ENCODE data around the gene LRRC43.

LRRC43 gene

DNA sequence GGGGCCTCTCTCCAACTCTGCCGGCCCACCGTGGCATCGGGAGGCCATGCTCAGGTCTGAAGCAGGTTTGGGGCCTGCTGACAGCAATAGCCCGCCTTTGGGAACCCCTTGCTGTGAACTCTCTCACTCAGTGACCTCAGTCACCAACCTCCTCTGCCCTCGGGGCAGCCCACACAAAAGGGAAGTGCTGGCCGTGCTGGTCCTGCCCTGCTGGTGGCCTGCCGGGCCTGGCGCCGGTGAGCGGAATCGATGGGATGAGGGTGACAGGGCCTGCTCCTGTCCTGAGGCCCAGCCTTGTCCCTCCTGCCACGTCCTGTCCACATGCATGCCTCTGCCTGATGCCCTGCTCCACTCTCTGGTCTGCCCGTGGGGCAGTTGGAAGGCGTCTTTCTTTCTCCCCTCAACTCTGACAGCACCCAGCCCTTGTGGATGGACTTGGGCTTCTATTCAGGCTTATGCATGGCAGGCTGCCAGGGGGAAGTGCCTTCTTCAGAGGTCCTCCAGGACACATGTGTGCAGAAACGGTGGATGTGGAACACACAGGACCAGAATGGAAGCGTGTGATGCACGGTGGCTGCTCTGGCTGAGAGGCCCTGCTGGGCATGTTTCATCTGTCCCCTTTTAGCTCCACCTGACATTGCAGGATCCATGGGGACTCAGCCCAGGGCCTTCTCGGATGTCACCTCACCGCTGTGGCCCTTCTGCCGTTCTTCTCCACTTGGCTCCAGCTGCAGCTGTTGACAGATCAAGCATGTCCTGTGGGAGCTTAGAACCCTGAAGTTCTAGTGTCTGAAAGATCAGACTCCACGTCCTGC lies 40.8 kb upstream of the LRRC43 start:
- no peak overlapping the region for H3K9ac ChIP-seq (ENCODE audit: low read depth, low read length)
- no peak overlapping the region for H3K4me3 ChIP-seq (ENCODE audit: low read depth, low read length)

DNA sequence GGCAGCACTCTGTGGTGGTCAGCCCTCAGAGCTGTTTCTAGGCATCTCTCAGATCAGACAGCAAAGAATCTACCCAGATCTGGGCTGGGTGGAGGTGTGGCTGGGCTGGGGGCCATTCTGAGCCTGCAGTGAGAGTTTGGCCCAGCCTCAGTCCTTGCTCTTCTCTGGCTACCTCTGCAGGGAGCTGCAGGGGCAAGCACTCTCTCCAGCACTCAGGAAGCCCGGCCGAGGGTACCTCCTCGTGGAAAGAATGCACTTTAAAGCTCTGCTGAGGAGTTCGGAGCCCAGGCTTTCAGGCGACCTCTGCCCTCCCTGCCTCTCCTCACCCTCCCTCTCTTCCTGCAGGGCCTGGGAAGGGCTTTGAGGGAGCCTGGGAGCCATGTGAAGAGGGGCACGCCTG lies 40.1 kb upstream of the LRRC43 start:
- Histone ChIP-seq H3K9ac (ENCODE audit: low read depth, low read length) (no peak overlapping the region), H3K4me1 (ENCODE audit: control insufficient read depth, insufficient read depth, low read length) (no peaks in the 10 kb centered on the region), H3K9me3 (ENCODE audit: control insufficient read depth, insufficient read depth, low read length) (peaks cover 18% of the 10 kb centered on the region), H3K4me3 (ENCODE audit: low read depth, low read length) (no peak overlapping the region), H3K27me3 (ENCODE audit: control insufficient read depth, insufficient read depth, low read length) (no peaks in the 10 kb centered on the region), H3K36me3 (ENCODE audit: control insufficient read depth, insufficient read depth, low read length) (peaks cover 34% of the 10 kb centered on the region)

More for the DNA sequence above, 40.8 kb upstream of the LRRC43 start:
- Histone ChIP-seq H3K9me3 (ENCODE audit: control insufficient read depth, insufficient read depth, low read length) (peaks cover 18% of the 10 kb centered on the region), H3K27me3 (ENCODE audit: control insufficient read depth, insufficient read depth, low read length) (no peaks in the 10 kb centered on the region), H3K4me1 (ENCODE audit: control insufficient read depth, insufficient read depth, low read length) (no peaks in the 10 kb centered on the region), H3K36me3 (ENCODE audit: control insufficient read depth, insufficient read depth, low read length) (peaks cover 34% of the 10 kb centered on the region)

DNA sequence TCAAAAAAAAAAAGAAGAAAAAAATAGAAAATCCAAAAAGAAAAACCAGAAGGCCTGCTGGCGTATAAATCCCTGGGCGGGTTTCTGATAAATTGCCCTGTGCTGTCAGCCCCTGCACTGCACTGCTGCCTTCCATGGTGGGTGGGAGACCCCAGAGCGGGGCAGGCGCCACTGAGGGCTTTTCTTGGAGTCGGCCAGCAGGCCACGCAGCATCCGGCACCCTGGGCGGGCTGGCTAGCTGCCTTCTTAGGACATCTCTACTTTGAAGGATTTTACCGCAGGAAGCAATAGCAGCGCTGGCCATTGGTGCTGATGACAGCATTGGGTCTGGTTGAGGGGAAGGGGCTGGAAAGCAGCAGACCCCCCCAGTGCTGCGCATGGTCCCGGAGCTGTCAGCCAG lies 38.0 kb upstream of the LRRC43 start:
- no peaks in the 10 kb centered on the region for H3K4me1 ChIP-seq (ENCODE audit: control insufficient read depth, insufficient read depth, low read length)
- no peak overlapping the region for H3K4me3 ChIP-seq (ENCODE audit: low read depth, low read length)
- peaks cover 18% of the 10 kb centered on the region for H3K9me3 ChIP-seq (ENCODE audit: control insufficient read depth, insufficient read depth, low read length)
- no peak overlapping the region for H3K9ac ChIP-seq (ENCODE audit: low read depth, low read length)
- no peaks in the 10 kb centered on the region for H3K27me3 ChIP-seq (ENCODE audit: control insufficient read depth, insufficient read depth, low read length)
- H3K36me3 ChIP-seq (ENCODE audit: control insufficient read depth, insufficient read depth, low read length) = peaks cover 30% of the 10 kb centered on the region

- Histone ChIP-seq H3K4me3 (ENCODE audit: low read depth, low read length) (no peak overlapping the region), H3K9me3 (ENCODE audit: control insufficient read depth, insufficient read depth, low read length) (peaks cover 18% of the 10 kb centered on the region), H3K36me3 (ENCODE audit: control insufficient read depth, insufficient read depth, low read length) (peaks cover 26% of the 10 kb centered on the region), H3K4me1 (ENCODE audit: control insufficient read depth, insufficient read depth, low read length) (no peaks in the 10 kb centered on the region), H3K27me3 (ENCODE audit: control insufficient read depth, insufficient read depth, low read length) (no peaks in the 10 kb centered on the region), H3K9ac (ENCODE audit: low read depth, low read length) (no peak overlapping the region)
These were observed 37.2 kb upstream of the LRRC43 start for GRCh38 chr12:122145505-122146330.

DNA sequence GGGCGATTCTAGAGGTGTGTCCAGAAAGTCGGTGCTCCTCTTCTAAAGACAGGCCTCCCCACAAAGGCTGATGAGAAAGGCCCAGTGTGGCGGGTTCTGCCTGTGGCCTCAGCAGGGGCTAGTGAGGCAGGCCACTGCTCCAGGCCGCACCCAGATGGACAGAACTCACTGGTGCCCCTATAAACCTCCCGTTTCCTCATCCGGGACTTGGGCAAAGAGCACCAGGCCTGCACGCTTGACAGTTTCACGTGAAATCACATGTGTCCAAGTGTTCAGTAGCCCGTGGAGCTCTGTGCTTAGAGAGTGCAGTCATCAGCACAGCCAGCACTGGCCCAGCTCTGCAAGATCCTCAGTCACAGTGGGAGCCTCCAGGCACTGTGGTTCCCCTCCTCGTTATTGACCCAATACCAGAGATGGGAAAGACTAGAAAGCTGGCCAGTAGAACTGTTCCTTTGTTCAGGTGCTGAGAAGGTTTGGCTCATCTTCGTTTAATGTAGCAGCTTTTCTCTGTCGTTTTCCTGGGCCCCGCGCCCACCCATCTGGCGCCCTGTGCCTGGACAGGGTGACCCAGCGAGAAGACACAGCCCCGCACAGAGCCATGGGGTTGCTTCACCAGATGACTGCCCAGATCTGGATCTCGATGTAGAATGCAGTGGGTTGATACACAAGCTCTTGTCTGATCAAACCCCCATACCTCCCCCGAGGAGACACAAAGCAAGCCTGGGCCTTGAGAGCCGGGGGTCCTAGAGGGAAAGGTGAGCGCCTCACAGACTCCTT lies 35.2 kb upstream of the LRRC43 start:
- H3K4me3 ChIP-seq (ENCODE audit: low read depth, low read length) = no peak overlapping the region
- H3K9ac ChIP-seq (ENCODE audit: low read depth, low read length) = no peak overlapping the region
- H3K27me3 ChIP-seq (ENCODE audit: control insufficient read depth, insufficient read depth, low read length) = no peaks in the 10 kb centered on the region

DNA sequence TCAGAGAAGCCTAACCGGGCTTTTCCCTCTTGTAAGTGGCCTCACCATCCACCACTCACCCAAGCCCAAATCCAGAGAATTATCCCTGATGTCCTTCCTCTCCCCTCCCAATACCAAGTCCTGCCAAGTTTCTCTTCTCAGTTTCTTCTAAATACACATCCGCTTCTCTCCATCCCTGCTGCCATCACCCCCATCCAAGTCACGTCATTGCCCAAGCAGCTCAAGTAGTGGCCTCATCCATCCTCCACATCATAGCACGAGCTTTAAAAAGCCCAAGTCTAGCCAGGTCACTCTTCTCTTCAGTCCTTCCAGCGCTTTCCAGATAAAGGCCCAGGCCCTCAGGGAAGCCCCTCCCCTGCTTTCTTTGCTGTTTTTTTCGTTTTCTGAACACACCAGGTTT lies 34.3 kb upstream of the LRRC43 start:
- Histone ChIP-seq H3K9me3 (ENCODE audit: control insufficient read depth, insufficient read depth, low read length) (no peaks in the 10 kb centered on the region), H3K36me3 (ENCODE audit: control insufficient read depth, insufficient read depth, low read length) (no peaks in the 10 kb centered on the region), H3K9ac (ENCODE audit: low read depth, low read length) (no peak overlapping the region), H3K4me1 (ENCODE audit: control insufficient read depth, insufficient read depth, low read length) (no peaks in the 10 kb centered on the region), H3K27me3 (ENCODE audit: control insufficient read depth, insufficient read depth, low read length) (no peaks in the 10 kb centered on the region), H3K4me3 (ENCODE audit: low read depth, low read length) (no peak overlapping the region)

More for the DNA sequence above, 35.2 kb upstream of the LRRC43 start:
- H3K9me3 ChIP-seq (ENCODE audit: control insufficient read depth, insufficient read depth, low read length) = peaks cover 7% of the 10 kb centered on the region
- no peaks in the 10 kb centered on the region for H3K4me1 ChIP-seq (ENCODE audit: control insufficient read depth, insufficient read depth, low read length)
- peaks cover 8% of the 10 kb centered on the region for H3K36me3 ChIP-seq (ENCODE audit: control insufficient read depth, insufficient read depth, low read length)

GRCh38 chr12:122150127-122150681 lies 32.7 kb upstream of the LRRC43 start:
- Histone ChIP-seq H3K36me3 (ENCODE audit: control insufficient read depth, insufficient read depth, low read length) (no peaks in the 10 kb centered on the region), H3K4me1 (ENCODE audit: control insufficient read depth, insufficient read depth, low read length) (no peaks in the 10 kb centered on the region), H3K27me3 (ENCODE audit: control insufficient read depth, insufficient read depth, low read length) (no peaks in the 10 kb centered on the region), H3K4me3 (ENCODE audit: low read depth, low read length) (no peak overlapping the region), H3K9me3 (ENCODE audit: control insufficient read depth, insufficient read depth, low read length) (no peaks in the 10 kb centered on the region), H3K9ac (ENCODE audit: low read depth, low read length) (no peak overlapping the region)

DNA sequence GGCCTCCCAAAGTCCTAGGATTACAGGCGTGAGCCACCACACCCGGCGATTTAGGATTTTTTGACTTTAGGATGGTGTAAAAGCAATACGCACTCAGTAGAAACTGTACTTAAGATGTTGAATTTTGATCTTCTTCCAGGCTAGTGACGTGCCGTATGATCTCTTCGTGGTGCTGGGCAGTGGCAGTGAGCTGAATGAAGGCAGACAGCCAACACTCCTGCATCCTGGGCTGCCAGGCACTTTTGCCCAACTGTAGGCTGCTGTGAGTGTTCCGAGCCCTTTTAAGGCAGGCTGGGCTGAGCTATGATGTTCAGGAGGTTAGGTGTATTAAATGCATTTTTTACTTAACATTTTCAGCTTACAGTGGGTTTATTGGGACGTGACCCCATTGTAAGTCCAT lies 30.2 kb upstream of the LRRC43 start:
- Histone ChIP-seq H3K4me3 (ENCODE audit: low read depth, low read length) (no peak overlapping the region), H3K9me3 (ENCODE audit: control insufficient read depth, insufficient read depth, low read length) (no peaks in the 10 kb centered on the region), H3K9ac (ENCODE audit: low read depth, low read length) (no peak overlapping the region), H3K4me1 (ENCODE audit: control insufficient read depth, insufficient read depth, low read length) (no peaks in the 10 kb centered on the region), H3K36me3 (ENCODE audit: control insufficient read depth, insufficient read depth, low read length) (no peaks in the 10 kb centered on the region), H3K27me3 (ENCODE audit: control insufficient read depth, insufficient read depth, low read length) (no peaks in the 10 kb centered on the region)

- H3K9ac ChIP-seq (ENCODE audit: low read depth, low read length) = no peak overlapping the region
- H3K9me3 ChIP-seq (ENCODE audit: control insufficient read depth, insufficient read depth, low read length) = no peaks in the 10 kb centered on the region
- H3K4me1 ChIP-seq (ENCODE audit: control insufficient read depth, insufficient read depth, low read length) = no peaks in the 10 kb centered on the region
- no peaks in the 10 kb centered on the region for H3K27me3 ChIP-seq (ENCODE audit: control insufficient read depth, insufficient read depth, low read length)
- H3K4me3 ChIP-seq (ENCODE audit: low read depth, low read length) = no peak overlapping the region
- no peaks in the 10 kb centered on the region for H3K36me3 ChIP-seq (ENCODE audit: control insufficient read depth, insufficient read depth, low read length)
These were observed 27.2 kb upstream of the LRRC43 start for GRCh38 chr12:122155705-122156104.

DNA sequence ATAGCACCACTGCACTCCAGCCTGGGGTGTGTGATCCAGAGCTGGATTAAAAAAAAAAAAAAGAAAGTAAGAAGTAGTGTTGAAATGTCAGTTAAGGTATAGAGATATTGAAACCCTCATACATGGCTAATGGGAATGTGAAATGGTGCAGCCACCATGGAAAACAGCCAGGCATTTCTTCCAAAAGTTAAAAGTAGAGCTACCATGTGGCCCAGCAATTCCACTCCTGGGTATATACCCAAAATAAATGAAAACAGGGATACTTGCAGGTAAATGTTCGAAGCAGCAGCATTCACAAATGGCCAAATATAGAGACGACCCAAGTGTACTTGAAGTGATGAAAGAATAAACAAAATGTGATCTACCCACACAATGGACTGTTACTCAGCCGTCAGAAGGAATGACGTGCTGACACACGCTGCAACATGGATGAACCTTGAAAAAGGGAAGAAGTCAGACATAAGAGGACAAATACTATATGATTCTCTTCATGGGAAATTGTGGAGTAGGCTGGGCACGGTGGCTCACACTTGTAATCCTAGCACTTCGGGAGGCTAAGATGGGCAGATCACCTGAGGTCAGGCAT lies 24.1 kb upstream of the LRRC43 start:
- no peaks in the 10 kb centered on the region for H3K36me3 ChIP-seq (ENCODE audit: control insufficient read depth, insufficient read depth, low read length)
- no peaks in the 10 kb centered on the region for H3K27me3 ChIP-seq (ENCODE audit: control insufficient read depth, insufficient read depth, low read length)
- no peak overlapping the region for H3K4me3 ChIP-seq (ENCODE audit: low read depth, low read length)
- no peaks in the 10 kb centered on the region for H3K4me1 ChIP-seq (ENCODE audit: control insufficient read depth, insufficient read depth, low read length)
- H3K9ac ChIP-seq (ENCODE audit: low read depth, low read length) = no peak overlapping the region
- H3K9me3 ChIP-seq (ENCODE audit: control insufficient read depth, insufficient read depth, low read length) = no peaks in the 10 kb centered on the region

GRCh38 chr12:122159882-122160281 lies 23.0 kb upstream of the LRRC43 start:
- no peaks in the 10 kb centered on the region for H3K9me3 ChIP-seq (ENCODE audit: control insufficient read depth, insufficient read depth, low read length)
- no peak overlapping the region for H3K9ac ChIP-seq (ENCODE audit: low read depth, low read length)
- H3K4me3 ChIP-seq (ENCODE audit: low read depth, low read length) = no peak overlapping the region
- H3K27me3 ChIP-seq (ENCODE audit: control insufficient read depth, insufficient read depth, low read length) = no peaks in the 10 kb centered on the region
- no peaks in the 10 kb centered on the region for H3K36me3 ChIP-seq (ENCODE audit: control insufficient read depth, insufficient read depth, low read length)
- no peaks in the 10 kb centered on the region for H3K4me1 ChIP-seq (ENCODE audit: control insufficient read depth, insufficient read depth, low read length)
